H1 (cell line): ENCODE measurements around the gene TSKU. TPM values are rescaled to one million over a fixed set of nuclear protein-coding genes. Genes with fewer than 3 reads are reported as not detected.

Experiments
- CTCF ChIA-PET: fragments of 300-600 bp; sonication (Branson Sonifier 250); formaldehyde crosslinking; loops from one replicate; lab custom pipeline; 2021; ENCODE audit not compliant: partially characterized antibody; lab: Charles Lee
- POLR2A ChIA-PET: fragments of 300-600 bp; sonication (Branson Sonifier 250); formaldehyde crosslinking; loops from one replicate; lab custom pipeline; 2021; ENCODE audit warnings: inconsistent platforms; ENCODE audit not compliant: partially characterized antibody; lab: Charles Lee
- DNase-seq, 2 experiments: peaks; one replicate each; pipeline versions ENCODE4 v3.0.0 to v3.0.0-alpha.2; 2010 to 2022; ENCODE audit warnings: low spot score in 2 of 2, low read depth in 1 of 2, mixed read lengths in 1 of 2
- FAIRE-seq: peaks from 2 replicates; lab custom pipeline; 2011; peaks lifted over from hg19 to GRCh38; lab: Jason Lieb, UNC
- H2AFZ ChIP-seq: 2 replicates; pipeline ENCODE4 v1.8.1; 2012; ENCODE audit warnings: low read length, inconsistent platforms
- H2AK5ac ChIP-seq: 2 replicates; pipeline ENCODE4 v1.6.1; 2013; ENCODE audit warnings: low read depth, low read length
- H2BK120ac ChIP-seq: replicated peaks from 2 replicates; pipeline ENCODE3; 2013; ENCODE audit warnings: low read depth, low read length, inconsistent platforms
- H2BK12ac ChIP-seq: 2 replicates; pipeline ENCODE4 v1.6.1; 2013; ENCODE audit warnings: low read depth, low read length
- H2BK15ac ChIP-seq: 2 replicates; pipeline ENCODE4 v1.6.1; 2013; ENCODE audit warnings: low read length
- H2BK20ac ChIP-seq: 2 replicates; pipeline ENCODE4 v1.6.1; 2013; ENCODE audit warnings: low read length
- H2BK5ac ChIP-seq: 2 replicates; pipeline ENCODE4 v1.6.1; 2013; ENCODE audit warnings: low read depth, low read length
- H3K14ac ChIP-seq: 2 replicates; pipeline ENCODE4 v1.6.1; 2013; ENCODE audit warnings: inconsistent platforms; ENCODE audit not compliant: insufficient read length
- H3K18ac ChIP-seq: 2 replicates; pipeline ENCODE4 v1.6.1; 2013; ENCODE audit warnings: low read length; ENCODE audit errors: extremely low read depth
- H3K23ac ChIP-seq: 2 replicates; pipeline ENCODE4 v1.6.1; 2013; ENCODE audit warnings: inconsistent platforms; ENCODE audit not compliant: insufficient read length
- H3K23me2 ChIP-seq: 2 replicates; pipeline ENCODE4 v1.6.1; 2013; ENCODE audit warnings: low read depth, low read length
- H3K27ac ChIP-seq: 2 replicates; pipeline ENCODE4 v1.6.1; 2011; ENCODE audit warnings: low read depth, low read length, inconsistent platforms
- H3K27me3 ChIP-seq, 4 experiments: replicated peaks in 1 of 4; 1 replicate in 1 of 4; 2 replicates in 3 of 4; pipeline versions ENCODE4 v1.6.1 to v1.8.1; 2011 to 2013; ENCODE audit warnings: low read length in 3 of 4, mild to moderate bottlenecking in 3 of 4, inconsistent platforms in 2 of 4, mixed read lengths in 2 of 4, moderate library complexity in 1 of 4; ENCODE audit not compliant: control insufficient read depth in 3 of 4, insufficient read depth in 3 of 4; ENCODE audit errors: extremely low read depth in 1 of 4
- H3K36me3 ChIP-seq, 4 experiments: 2 replicates each; pipeline versions ENCODE4 v1.6.1 to v1.8.1; 2011 to 2013; ENCODE audit warnings: mild to moderate bottlenecking in 4 of 4, low read length in 3 of 4, moderate library complexity in 2 of 4, control low read depth in 1 of 4, inconsistent platforms in 1 of 4; ENCODE audit not compliant: insufficient read depth in 4 of 4, control insufficient read depth in 2 of 4
- H3K4ac ChIP-seq: replicated peaks from 2 replicates; pipeline ENCODE3; 2013; ENCODE audit warnings: low read length, low read depth, mixed read lengths, inconsistent platforms; ENCODE audit not compliant: insufficient read length
- H3K4me1 ChIP-seq, 4 experiments: replicated peaks in 1 of 4; 1 replicate in 1 of 4; 2 replicates in 3 of 4; pipeline versions ENCODE4 v1.6.1 to v1.8.1; 2011 to 2013; ENCODE audit warnings: low read length in 3 of 4, inconsistent platforms in 2 of 4, mixed read lengths in 1 of 4; ENCODE audit not compliant: insufficient read depth in 4 of 4, control insufficient read depth in 3 of 4
- H3K4me2 ChIP-seq, 2 experiments: 2 replicates each; pipeline versions ENCODE4 v1.6.1 to v1.8.1; 2011 to 2013; ENCODE audit warnings: low read depth in 2 of 2, low read length in 2 of 2, control low read depth in 1 of 2, inconsistent platforms in 1 of 2, mild to moderate bottlenecking in 1 of 2; ENCODE audit not compliant: insufficient read depth in 1 of 2
- H3K4me3 ChIP-seq, 4 experiments: fragments of 200-600, 300-600 bp in 1 of 4; sonication (generic), shearing (Covaris generic), sonication (Bioruptor Twin) in 1 of 4; 2 replicates each; pipeline versions ENCODE4 v1.5.1 to v1.8.1; 2011 to 2016; ENCODE audit warnings: low read length in 4 of 4, low read depth in 3 of 4, control low read depth in 2 of 4, inconsistent platforms in 2 of 4, mild to moderate bottlenecking in 2 of 4, mixed read lengths in 1 of 4, moderate library complexity in 1 of 4; ENCODE audit not compliant: insufficient read depth in 2 of 4; ENCODE audit errors: extremely low read depth in 1 of 4
- H3K56ac ChIP-seq: replicated peaks from 2 replicates; pipeline ENCODE3; 2013; ENCODE audit warnings: low read depth, mild to moderate bottlenecking, mixed read lengths, low read length, inconsistent platforms; ENCODE audit not compliant: insufficient read length
- H3K79me1 ChIP-seq: 2 replicates; pipeline ENCODE4 v1.6.1; 2013; ENCODE audit warnings: low read depth, low read length, control low read depth
- H3K79me2 ChIP-seq, 2 experiments: 2 replicates each; pipeline versions ENCODE4 v1.6.1 to v1.8.1; 2012 to 2013; ENCODE audit warnings: low read length in 2 of 2, mild to moderate bottlenecking in 2 of 2, inconsistent platforms in 1 of 2; ENCODE audit not compliant: insufficient read depth in 2 of 2, control insufficient read depth in 1 of 2
- H3K9ac ChIP-seq, 4 experiments: replicated peaks in 1 of 4; 1 replicate in 1 of 4; 2 replicates in 3 of 4; pipeline versions ENCODE4 v1.6.1 to v1.8.1; 2011 to 2013; ENCODE audit warnings: low read depth in 3 of 4, low read length in 3 of 4, control low read depth in 2 of 4, mild to moderate bottlenecking in 2 of 4, moderate library complexity in 2 of 4, inconsistent platforms in 1 of 4; ENCODE audit errors: extremely low read depth in 1 of 4
- H3K9me3 ChIP-seq, 2 experiments: 2 replicates each; pipeline versions ENCODE4 v1.6.1 to v1.8.1; 2012 to 2013; ENCODE audit warnings: mild to moderate bottlenecking in 2 of 2, moderate library complexity in 2 of 2, control low read depth in 1 of 2, inconsistent platforms in 1 of 2, low read depth in 1 of 2, low read length in 1 of 2, mixed read lengths in 1 of 2; ENCODE audit not compliant: insufficient read depth in 2 of 2
- H4K20me1 ChIP-seq, 2 experiments: replicated peaks in 1 of 2; 2 replicates each; pipeline versions ENCODE3 to v1.8.1; 2011 to 2013; ENCODE audit warnings: inconsistent platforms in 2 of 2, low read length in 2 of 2, mild to moderate bottlenecking in 1 of 2; ENCODE audit not compliant: insufficient read depth in 2 of 2, control insufficient read depth in 1 of 2
- H4K5ac ChIP-seq: 2 replicates; pipeline ENCODE4 v1.6.1; 2013; ENCODE audit warnings: low read length, low read depth, mixed read lengths, inconsistent platforms; ENCODE audit not compliant: insufficient read length
- H4K8ac ChIP-seq: 2 replicates; pipeline ENCODE4 v1.8.0; 2013; ENCODE audit warnings: mild to moderate bottlenecking, moderate library complexity, low read length, inconsistent platforms; ENCODE audit not compliant: insufficient read depth; ENCODE audit errors: extremely low read depth
- H4K91ac ChIP-seq: replicated peaks from 2 replicates; pipeline ENCODE3; 2013; ENCODE audit warnings: low read length, mixed read lengths, inconsistent platforms; ENCODE audit not compliant: insufficient read length
- ATF2 ChIP-seq: IDR thresholded peaks from 2 replicates; pipeline ENCODE4 v1.6.1; 2012; ENCODE audit warnings: low read length, inconsistent platforms
- EP300 ChIP-seq, 2 experiments: IDR thresholded peaks; 1 replicate in 1 of 2; 2 replicates in 1 of 2; pipeline ENCODE4 v1.6.1; 2011 to 2012; ENCODE audit warnings: low read depth in 2 of 2, low read length in 2 of 2, mild to moderate bottlenecking in 2 of 2, borderline replicate concordance in 1 of 2, inconsistent platforms in 1 of 2, moderate library complexity in 1 of 2
- EZH2 ChIP-seq: fragments of 200-600 bp; sonication (generic); IDR thresholded peaks from 2 replicates; pipeline ENCODE4 v1.7.1; 2012; ENCODE audit warnings: low read depth, mild to moderate bottlenecking, moderate library complexity, low read length, inconsistent platforms; ENCODE audit not compliant: severe bottlenecking
- GTF2F1 ChIP-seq: IDR thresholded peaks from 2 replicates; pipeline ENCODE4 v1.6.1; 2012; ENCODE audit warnings: low read depth, low read length, improper control_type of control experiment, borderline replicate concordance
- JUN ChIP-seq: IDR thresholded peaks from 2 replicates; pipeline ENCODE4 v1.6.1; 2011; ENCODE audit warnings: low read depth, mild to moderate bottlenecking, improper control_type of control experiment, low read length
- WGBS, 2 experiments: shearing (Covaris generic) in 1 of 2; methylation state at CpG; one replicate each; pipeline versions ENCODE4 v1.1.6 to v1.1.7; 2013 to 2015; ENCODE audit warnings: low lambda C conversion rate in 2 of 2, mixed read lengths in 2 of 2, inconsistent platforms in 1 of 2, low coverage in 1 of 2, missing lambda C conversion rate in 1 of 2; ENCODE audit not compliant: insufficient replicate concordance in 2 of 2, insufficient coverage in 1 of 2, insufficient read length in 1 of 2; ENCODE audit errors: extremely low coverage in 1 of 2, missing lambda C conversion rate in 1 of 2; 5-methylcytosine and 5-hydroxymethylcytosine counted together
- polyA plus RNA-seq, 7 experiments: library from polyadenylated mRNA; depleted of rRNA in 3 of 7; stranded (reverse) in 5 of 7; unstranded in 2 of 7; fragments of >200 nt in 5 of 7; fragments of 200-250 nt in 2 of 7; gene quantifications; 1 replicate in 5 of 7; 2 replicates in 1 of 7; 4 replicates in 1 of 7; pipeline versions ENCODE4 v1.2.1 to v1.2.3, GENCODE V29; 2011 to 2013; ENCODE audit warnings: missing spikeins in 2 of 7, mixed read lengths in 2 of 7
- total RNA-seq: library from RNA; stranded (reverse); fragmentation: NEBNext Ultra II Directional; extraction: Animal tissue kit (Norgen Biotek cat#: 25700); gene quantifications from 2 replicates; pipeline ENCODE4 v1.2.1, GENCODE V29; 2021

Gene TSKU
- total and polyA plus RNA-seq, 2 of the 8 experiments (the other 6 are each of a cell fraction or from before 2014, with no cell fraction given), result 22.8 to 28.4 TPM

DNA sequence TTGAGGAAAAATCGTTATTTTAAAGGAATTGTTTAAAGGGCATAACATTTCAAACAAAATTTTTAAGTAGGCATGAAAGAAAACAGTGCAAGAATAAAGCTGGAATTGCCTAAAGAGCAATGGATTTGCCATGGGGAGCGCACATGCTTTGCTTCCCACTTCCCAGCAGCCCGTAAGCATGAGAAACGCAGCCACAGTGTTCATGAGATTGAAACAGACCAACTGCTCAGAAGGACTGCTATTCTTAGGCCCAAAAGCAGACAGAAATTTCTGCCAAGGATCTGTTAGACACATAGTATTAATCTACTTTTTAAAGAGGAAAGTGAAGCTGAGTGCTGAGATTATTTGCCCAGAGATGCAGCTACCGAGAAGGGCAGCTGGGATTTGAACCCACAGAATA, 34.2 kb upstream of the TSKU start:
- Histone ChIP-seq H3K79me1 (no peaks in the 10 kb centered on the region), H2AFZ (0 out of 2 replicates have a peak overlapping the region, but pooled peaks have one; percentile 15), H3K9ac (no peak overlapping the region), H2BK15ac (no peak overlapping the region), H3K9me3 (no peaks in the 10 kb centered on the region), H3K79me2 (no peaks in the 10 kb centered on the region), H3K4me3 (no peak overlapping the region), H3K4ac (no peak overlapping the region), H4K5ac (no peak overlapping the region), H2BK20ac (no peak overlapping the region), H3K36me3 (no peaks in the 10 kb centered on the region), H3K56ac (no peak overlapping the region), H2BK120ac (no peak overlapping the region), H3K27me3 (no peaks in the 10 kb centered on the region), H4K8ac (no peak overlapping the region), H2BK5ac (no peak overlapping the region), H3K14ac (no peak overlapping the region), H3K18ac (no peak overlapping the region), H4K20me1 (no peaks in the 10 kb centered on the region), H4K91ac (no peak overlapping the region), H3K4me1 (peaks cover 0 to 14% (median 5%) of the 10 kb centered on the region in 4 experiments; a peak in 6 of 7 replicates), H2BK12ac (no peak overlapping the region), H3K4me2 (no peak overlapping the region), H3K23ac (no peak overlapping the region), H3K27ac (no peak overlapping the region), H3K23me2 (no peaks in the 10 kb centered on the region), H2AK5ac (no peak overlapping the region)
- POLR2A ChIA-PET, result interaction anchor here (0.9 to 1.2 kb wide), 3 partner anchors 10 to 34 kb away, joined by 3 to 4 read pairs (median 3); partner anchors contain the start of gene TSKU
- FAIRE-seq, result no peak
- DNase-seq, result no peak
- CTCF ChIA-PET, result interaction anchor here (0.9 to 3.2 kb wide), 5 partner anchors 9 to 296 kb away, joined by 3 to 18 read pairs (median 8); no protein-coding TSS in a partner anchor
- WGBS, 2 experiments, result 92 to 100% methylated on average over 1 to 5 of the region's 5 CpGs
- TF ChIP-seq EZH2, result no peak
- no peak for TF ChIP-seq GTF2F1
- TF ChIP-seq ATF2, result no peak
- no peak for TF ChIP-seq EP300 (IDR thresholded peaks at IDR 0.05; ENCODE audit: borderline replicate concordance in 1 of 2, low read depth in 2 of 2, low read length in 2 of 2)
- no peak for TF ChIP-seq JUN
